Fibroblast of lung (primary cell): Measurements from ENCODE around the gene DSG1. TPM values are rescaled to one million over a fixed set of nuclear protein-coding genes. Genes with fewer than 3 reads are reported as not detected.
"Not testable (repeated sequence)": the region's sequence is repeated elsewhere in the genome, so short reads cannot be mapped to it uniquely, and the experiment has no call there.

ENCODE experiments used
- DNase-seq, 2 donors: peaks; one replicate each; pipeline versions ENCODE4 v3.0.0 to v3.0.0-alpha.2; 2010; ENCODE audit warnings: low read depth in 2 of 2
- H2AFZ ChIP-seq: 2 replicates; pipeline ENCODE4 v1.5.1; 2012; ENCODE audit warnings: low read length, control low read depth, inconsistent platforms
- H3K27ac ChIP-seq: 2 replicates; pipeline ENCODE4 v1.5.1; 2011; ENCODE audit warnings: low read length, control low read depth; ENCODE audit not compliant: insufficient read depth
- H3K27me3 ChIP-seq: 2 replicates; pipeline ENCODE4 v1.5.1; 2011; ENCODE audit warnings: mild to moderate bottlenecking, low read length; ENCODE audit not compliant: control insufficient read depth, insufficient read depth
- H3K36me3 ChIP-seq: 2 replicates; pipeline ENCODE4 v1.5.1; 2011; ENCODE audit warnings: low read length; ENCODE audit not compliant: control insufficient read depth, insufficient read depth
- H3K4me1 ChIP-seq: 2 replicates; pipeline ENCODE4 v1.5.1; 2011; ENCODE audit warnings: low read length; ENCODE audit not compliant: control insufficient read depth, insufficient read depth; ENCODE audit errors: extremely low read depth
- H3K4me2 ChIP-seq: 2 replicates; pipeline ENCODE4 v1.5.1; 2011; ENCODE audit warnings: low read length, control low read depth; ENCODE audit not compliant: insufficient read depth; ENCODE audit errors: extremely low read depth
- H3K4me3 ChIP-seq, 4 experiments: fragments of 200-600 bp in 1 of 4; sonication (generic) in 1 of 4; replicated peaks in 1 of 4; 2 replicates each; pipeline ENCODE4 v1.5.1; 2011 to 2016; ENCODE audit warnings: low read length in 4 of 4, low read depth in 3 of 4, mild to moderate bottlenecking in 3 of 4, control low read depth in 2 of 4, inconsistent platforms in 1 of 4, mixed read lengths in 1 of 4; ENCODE audit not compliant: insufficient read depth in 1 of 4; ENCODE audit errors: control extremely low read depth in 1 of 4
- H3K79me2 ChIP-seq: 2 replicates; pipeline ENCODE4 v1.5.1; 2012; ENCODE audit warnings: mild to moderate bottlenecking, low read length, inconsistent platforms; ENCODE audit not compliant: control insufficient read depth, insufficient read depth
- H3K9ac ChIP-seq: 2 replicates; pipeline ENCODE4 v1.5.1; 2011; ENCODE audit warnings: mild to moderate bottlenecking, low read length, control low read depth; ENCODE audit not compliant: insufficient read depth
- H3K9me3 ChIP-seq: 2 replicates; pipeline ENCODE4 v1.5.1; 2012; ENCODE audit warnings: low read depth, low read length; ENCODE audit not compliant: control insufficient read depth, insufficient read depth
- H4K20me1 ChIP-seq: 2 replicates; pipeline ENCODE4 v1.5.1; 2011; ENCODE audit warnings: low read length; ENCODE audit not compliant: control insufficient read depth, insufficient read depth; ENCODE audit errors: extremely low read depth
- CTCF ChIP-seq, 2 donors: IDR thresholded peaks in 1 of 2; conservative IDR thresholded peaks in 1 of 2; 1 replicate in 1 of 2; 2 replicates in 1 of 2; pipeline ENCODE4 v1.5.1; 2011 to 2012; ENCODE audit warnings: low read length in 2 of 2, control low read depth in 1 of 2, inconsistent platforms in 1 of 2, low read depth in 1 of 2, mild to moderate bottlenecking in 1 of 2
- EZH2 ChIP-seq: IDR thresholded peaks from 2 replicates; pipeline ENCODE4 v1.5.1; 2012; ENCODE audit warnings: low read length, control low read depth, mild to moderate bottlenecking; ENCODE audit errors: missing control alignments
- polyA plus RNA-seq, 2 donors: library from polyadenylated mRNA; depleted of rRNA in 1 of 2; stranded (reverse) in 1 of 2; unstranded in 1 of 2; fragments of >200 nt; gene quantifications; 2 replicates each; pipeline ENCODE4 v1.2.1, GENCODE V29; 2011 to 2012; ENCODE audit warnings: missing spikeins in 1 of 2
- total RNA-seq: library from RNA; depleted of rRNA; stranded (reverse); fragments of >200 nt; gene quantifications from 2 replicates; pipeline ENCODE4 v1.2.1, GENCODE V29; 2014

Gene DSG1
- total and polyA plus RNA-seq, 2 donors (not counting 1 experiment from before 2014, with no cell fraction given): not detected

- Histone ChIP-seq H3K27me3 (no peaks in the 10 kb centered on the region), H3K36me3 (no peaks in the 10 kb centered on the region), H3K4me1 (no peaks in the 10 kb centered on the region), H3K9ac (no peak overlapping the region), H2AFZ (no peak overlapping the region), H3K9me3 (no peaks in the 10 kb centered on the region), H4K20me1 (no peaks in the 10 kb centered on the region), H3K4me2 (no peak overlapping the region), H3K4me3 (no peak overlapping the region), H3K79me2 (no peaks in the 10 kb centered on the region), H3K27ac (no peak overlapping the region)
- TF ChIP-seq EZH2: no peak
- TF ChIP-seq CTCF (conservative IDR thresholded peaks at IDR 0.05 in 1 of 2, IDR thresholded peaks at IDR 0.05 in 1 of 2; ENCODE audit: low read depth in 1 of 2, low read length in 2 of 2): no peak
- DNase-seq: no peak
Observed at GRCh38 chr18:31329787-31330438, 12.0 kb downstream of the DSG1 start.

GRCh38 chr18:31343454-31343853, 25.5 kb downstream of the DSG1 start:
- Histone ChIP-seq H3K36me3 (no peaks in the 10 kb centered on the region), H2AFZ (no peak overlapping the region), H3K4me3 (no peak overlapping the region), H3K27ac (no peak overlapping the region), H3K27me3 (no peaks in the 10 kb centered on the region), H3K4me2 (no peak overlapping the region), H3K79me2 (no peaks in the 10 kb centered on the region), H3K9ac (no peak overlapping the region), H3K4me1 (no peaks in the 10 kb centered on the region), H4K20me1 (no peaks in the 10 kb centered on the region), H3K9me3 (no peaks in the 10 kb centered on the region)
- DNase-seq: no peak
- TF ChIP-seq EZH2 (no peak), CTCF (conservative IDR thresholded peaks at IDR 0.05 in 1 of 2, IDR thresholded peaks at IDR 0.05 in 1 of 2; ENCODE audit: low read depth in 1 of 2, low read length in 2 of 2) (no peak)

GRCh38 chr18:31353336-31353735, 35.4 kb downstream of the DSG1 start:
- H4K20me1 ChIP-seq, DNase-seq, H2AFZ ChIP-seq, H3K4me1 ChIP-seq, H3K4me3 ChIP-seq, H3K27me3 ChIP-seq, H3K79me2 ChIP-seq, H3K4me2 ChIP-seq, H3K9ac ChIP-seq, H3K9me3 ChIP-seq, H3K27ac ChIP-seq, H3K36me3 ChIP-seq: not testable (repeated sequence)
